ENCODE results near the gene TBCEL.

- TF ChIP-seq TAF1 (conservative IDR thresholded peaks at IDR 0.05) (no peak), HNF4G (IDR thresholded peaks at IDR 0.05) (no peak), CTCF (IDR thresholded peaks at IDR 0.05; ENCODE audit: low read depth, low read length, missing input control) (no peak), RAD21 (IDR thresholded peaks at IDR 0.05) (peak in 1 of 2 donors; percentile 40), REST (IDR thresholded peaks at IDR 0.05) (no peak), GABPA (IDR thresholded peaks at IDR 0.05 in 1 of 2, conservative IDR thresholded peaks at IDR 0.05 in 1 of 2) (peak in 1 of 2 donors; percentile 79), ZBTB33 (IDR thresholded peaks at IDR 0.05) (no peak), YY1 (IDR thresholded peaks at IDR 0.05) (no peak), SP1 (IDR thresholded peaks at IDR 0.05) (peak; percentile 27), MAX (IDR thresholded peaks at IDR 0.05) (peak; percentile 80), NR2F2 (IDR thresholded peaks at IDR 0.05) (no peak), RXRA (IDR thresholded peaks at IDR 0.05) (peak; percentile 77 to 87)
These were observed at the start of gene TBCEL for GRCh38 chr11:121023848-121024751.

All from liver (tissue), 3 donors.